Measurements from ENCODE around the gene CLCF1.

CLCF1 gene

DNA sequence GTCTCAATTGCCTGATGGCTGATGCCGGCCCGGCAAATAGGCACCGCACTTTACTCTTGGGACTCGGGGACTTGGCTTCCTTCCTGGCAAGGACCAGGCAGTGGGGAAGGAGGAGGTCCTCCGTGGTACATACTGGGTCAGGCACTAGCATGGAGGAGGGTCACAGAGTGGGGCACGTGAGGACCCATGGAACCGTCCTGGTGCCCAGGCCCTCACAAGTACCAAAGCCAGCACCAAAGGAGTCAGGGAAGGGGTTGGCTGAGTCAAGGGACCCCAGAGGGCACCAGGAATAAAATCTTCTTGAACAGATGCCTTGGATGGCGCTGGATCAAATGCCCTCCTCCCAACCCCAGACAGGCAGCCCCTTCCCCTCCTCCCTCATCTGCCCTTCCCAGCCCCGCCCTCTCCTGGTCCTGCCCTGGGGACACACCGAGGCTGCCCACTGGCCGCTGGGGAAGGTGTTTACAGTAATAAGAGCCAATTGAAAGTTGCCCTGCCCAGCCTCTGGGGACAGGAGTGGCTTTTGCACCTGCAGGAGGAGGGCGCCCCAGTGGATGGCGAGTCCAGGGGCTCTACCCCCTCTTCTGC is 36.5 kb upstream of the CLCF1 start:
- Histone ChIP-seq H3K27ac (peak overlapping the region in 15 of 21 experiments; percentile 6 to 99 (median 73)), H3K4me3 (peak overlapping the region in 1 of 7 experiments; percentile 16)

- H3K27ac ChIP-seq, result peak overlapping the region in 15 of 21 experiments; percentile 6 to 99 (median 73)
- peak overlapping the region in 2 of 7 experiments; percentile 12 to 16 for H3K4me3 ChIP-seq
Observed at GRCh38 chr11:67409261-67409666, 35.9 kb upstream of the CLCF1 start.

DNA sequence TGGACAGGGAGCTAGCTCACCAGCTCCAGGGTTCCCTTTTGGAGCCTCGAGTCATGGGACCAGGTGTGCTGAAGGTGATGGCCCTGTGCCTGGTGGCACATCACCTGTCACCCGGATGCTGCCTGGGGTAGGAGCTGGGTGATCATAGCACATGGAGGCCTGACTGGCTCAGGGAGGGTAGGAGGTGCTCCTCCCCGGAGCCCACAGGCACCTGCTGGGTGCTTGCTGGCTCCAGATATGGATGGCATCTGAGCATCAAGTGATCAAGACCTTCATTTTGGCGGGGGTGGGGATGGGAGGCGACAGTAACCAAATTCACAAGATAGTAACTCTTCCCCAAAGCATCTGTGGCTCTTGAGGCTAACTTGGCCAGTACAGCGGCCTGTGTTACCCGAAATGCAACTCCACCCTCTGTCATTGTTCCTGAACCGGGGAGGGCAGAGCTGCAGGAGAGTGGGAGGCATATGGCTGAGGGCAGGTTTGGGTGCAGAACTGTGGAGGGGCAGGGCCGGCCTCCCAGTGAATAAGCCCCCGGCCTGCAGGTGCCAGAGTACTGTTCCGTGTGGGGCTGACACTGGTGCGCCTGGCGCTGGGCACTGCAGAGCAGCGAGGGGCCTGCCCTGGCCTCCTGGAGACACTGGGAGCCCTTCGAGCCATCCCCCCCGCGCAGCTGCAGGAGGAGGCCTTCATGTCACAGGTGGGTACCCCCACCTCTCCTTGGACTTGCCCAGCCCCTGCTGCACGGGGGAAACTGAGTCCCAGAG is 35.2 kb upstream of the CLCF1 start:
- Histone ChIP-seq H3K4me3 (peak overlapping the region in 2 of 7 experiments; percentile 10 to 12), H3K27ac (peak overlapping the region in 15 of 21 experiments; percentile 6 to 99 (median 73))

GRCh38 chr11:67407688-67408163 is 34.3 kb upstream of the CLCF1 start:
- peak overlapping the region in 13 of 21 experiments; percentile 48 to 99 (median 77) for H3K27ac ChIP-seq
- H3K4me3 ChIP-seq, result peak overlapping the region in 1 of 7 experiments; percentile 5

- peak overlapping the region in 14 of 21 experiments; percentile 46 to 99 (median 75) for H3K27ac ChIP-seq
- H3K4me3 ChIP-seq, result peak overlapping the region in 1 of 7 experiments; percentile 5
Observed at GRCh38 chr11:67406969-67407687, 33.7 kb upstream of the CLCF1 start.

- no peak overlapping the region for H3K4me3 ChIP-seq
Observed at GRCh38 chr11:67406420-67406968, 33.1 kb upstream of the CLCF1 start.

GRCh38 chr11:67405688-67406339 is 32.4 kb upstream of the CLCF1 start:
- Histone ChIP-seq H3K4me3 (peak overlapping the region in 2 of 7 experiments; percentile 40 to 44), H3K27ac (peak overlapping the region in 12 of 21 experiments; percentile 13 to 99 (median 96))

More at GRCh38 chr11:67406420-67406968, 33.1 kb upstream of the CLCF1 start:
- H3K27ac ChIP-seq, result peak overlapping the region in 14 of 21 experiments; percentile 33 to 99 (median 75)

DNA sequence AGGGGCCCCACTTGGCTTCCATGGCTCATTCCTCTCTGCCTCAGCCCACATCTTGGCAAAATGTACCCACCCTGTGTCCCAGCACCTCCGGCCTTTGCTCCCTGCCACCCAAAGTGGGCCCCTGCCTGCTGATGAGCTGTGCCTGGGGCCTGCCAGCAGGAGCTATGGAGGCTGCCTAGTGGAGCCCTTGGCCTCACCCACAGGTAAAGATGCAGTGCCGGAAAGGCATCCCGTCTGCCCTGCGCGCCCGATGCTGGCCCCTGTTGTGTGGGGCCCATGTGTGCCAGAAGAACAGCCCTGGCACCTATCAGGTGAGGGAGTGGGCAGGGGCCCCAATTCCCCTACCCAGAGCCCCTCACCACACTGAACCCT is 31.8 kb upstream of the CLCF1 start:
- H3K4me3 ChIP-seq, result peak overlapping the region; percentile 22 to 48 (median 39)
- peak overlapping the region in 13 of 21 experiments; percentile 44 to 99 (median 95) for H3K27ac ChIP-seq

DNA sequence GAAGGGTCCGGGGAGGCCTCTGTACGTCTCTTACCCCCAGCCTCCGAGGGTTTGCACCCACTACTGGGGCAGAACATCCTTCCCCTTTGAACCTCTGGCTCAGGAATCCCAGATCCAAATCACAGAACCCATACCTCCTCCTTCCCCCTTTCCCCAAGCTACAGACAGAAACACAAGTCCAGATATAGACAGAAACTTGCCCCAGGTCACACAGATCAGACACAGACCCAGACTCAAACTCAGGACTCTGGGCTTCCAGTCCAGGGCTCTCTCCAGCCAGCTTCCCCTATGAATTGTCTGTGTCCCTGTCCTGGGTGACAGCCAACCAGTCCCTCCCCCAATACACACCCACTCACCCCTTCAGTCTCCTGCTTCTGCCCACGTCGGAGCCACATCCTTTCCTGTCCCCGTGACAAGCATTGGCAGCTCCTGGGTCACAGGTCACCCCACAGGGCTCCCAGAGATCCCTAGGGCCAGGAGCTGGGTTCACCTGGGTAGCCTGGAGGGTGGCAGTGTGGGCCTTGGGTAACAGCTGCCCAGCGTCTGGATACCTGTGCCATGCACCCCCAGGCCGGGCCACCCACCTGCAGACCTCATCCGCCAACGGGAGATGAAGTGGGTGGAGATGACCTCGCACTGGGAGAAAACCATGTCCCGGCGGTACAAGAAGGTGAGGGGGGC is 31.3 kb upstream of the CLCF1 start:
- H3K27ac ChIP-seq, result peak overlapping the region in 19 of 21 experiments; percentile 8 to 99 (median 82)
- peak overlapping the region; percentile 22 to 48 (median 39) for H3K4me3 ChIP-seq

DNA sequence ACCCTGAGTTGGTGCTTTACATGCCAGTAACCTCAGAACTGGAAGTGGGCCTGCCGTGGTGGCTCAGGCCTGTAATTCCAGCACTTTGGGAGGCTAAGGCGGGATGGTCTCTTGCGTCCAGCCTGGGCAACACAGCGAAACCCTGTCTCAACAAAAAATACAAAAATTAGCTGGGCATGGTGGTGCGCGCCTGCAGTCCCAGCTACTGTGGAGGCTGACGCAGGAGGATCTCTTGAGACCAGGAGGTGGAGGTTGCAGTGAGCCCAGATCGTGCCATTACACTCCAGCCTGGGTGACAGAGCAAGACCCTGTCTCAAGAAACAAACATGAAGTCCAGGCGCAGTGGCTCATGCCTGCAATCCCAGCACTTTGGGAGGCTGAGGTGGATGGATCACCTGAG is 29.7 kb upstream of the CLCF1 start:
- Histone ChIP-seq H3K27ac (peak overlapping the region in 16 of 21 experiments; percentile 49 to 99 (median 95)), H3K4me3 (peak overlapping the region in 4 of 7 experiments; percentile 39 to 48 (median 42))

- Histone ChIP-seq H3K4me3 (peak overlapping the region; percentile 9 to 94 (median 78)), H3K27ac (peak overlapping the region in 20 of 21 experiments; percentile 73 to 99 (median 95))
Observed at GRCh38 chr11:67402192-67402839, 28.9 kb upstream of the CLCF1 start.

GRCh38 chr11:67401495-67402191 is 28.2 kb upstream of the CLCF1 start, which contains the start of gene PPP1CA:
PPP1CA (minus strand) TSS chr11:67401858; CDS start chr11:67401782, 76 bp downstream.
- Histone ChIP-seq H3K27ac (peak within 1 kb of the TSS; percentile 50 to 99 (median 96)), H3K4me3 (peak within 1 kb of the TSS; percentile 78 to 97 (median 89))

DNA sequence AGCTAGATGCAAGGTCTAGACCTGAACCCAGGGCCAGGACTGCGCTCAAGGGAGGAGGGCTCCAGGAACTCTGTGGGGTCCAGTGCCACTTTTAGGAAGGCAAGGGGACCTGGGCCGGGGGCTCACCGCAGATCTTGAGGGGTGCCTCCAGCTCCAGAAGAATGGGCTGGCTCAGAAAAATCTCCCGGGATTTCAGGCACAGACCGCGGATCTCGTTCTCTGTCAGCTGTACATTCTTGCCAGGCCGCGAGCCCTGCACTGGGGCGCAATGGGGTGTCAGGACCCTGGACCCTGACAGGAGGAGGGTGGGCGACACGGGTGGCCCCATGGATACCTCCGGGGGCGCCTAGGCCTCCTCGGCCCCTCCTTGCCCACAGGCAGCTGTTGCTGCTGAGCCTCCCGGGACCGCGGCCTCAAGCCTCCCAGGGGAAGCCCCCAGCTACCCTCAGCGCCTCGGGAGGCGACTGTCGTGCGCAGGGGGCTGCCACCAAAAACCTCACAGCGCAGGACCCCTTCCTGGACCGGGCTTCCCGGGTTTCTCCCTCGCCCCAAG is 27.6 kb upstream of the CLCF1 start:
- peak overlapping the region; percentile 50 to 99 (median 96) for H3K27ac ChIP-seq
- peak overlapping the region; percentile 78 to 97 (median 89) for H3K4me3 ChIP-seq

DNA sequence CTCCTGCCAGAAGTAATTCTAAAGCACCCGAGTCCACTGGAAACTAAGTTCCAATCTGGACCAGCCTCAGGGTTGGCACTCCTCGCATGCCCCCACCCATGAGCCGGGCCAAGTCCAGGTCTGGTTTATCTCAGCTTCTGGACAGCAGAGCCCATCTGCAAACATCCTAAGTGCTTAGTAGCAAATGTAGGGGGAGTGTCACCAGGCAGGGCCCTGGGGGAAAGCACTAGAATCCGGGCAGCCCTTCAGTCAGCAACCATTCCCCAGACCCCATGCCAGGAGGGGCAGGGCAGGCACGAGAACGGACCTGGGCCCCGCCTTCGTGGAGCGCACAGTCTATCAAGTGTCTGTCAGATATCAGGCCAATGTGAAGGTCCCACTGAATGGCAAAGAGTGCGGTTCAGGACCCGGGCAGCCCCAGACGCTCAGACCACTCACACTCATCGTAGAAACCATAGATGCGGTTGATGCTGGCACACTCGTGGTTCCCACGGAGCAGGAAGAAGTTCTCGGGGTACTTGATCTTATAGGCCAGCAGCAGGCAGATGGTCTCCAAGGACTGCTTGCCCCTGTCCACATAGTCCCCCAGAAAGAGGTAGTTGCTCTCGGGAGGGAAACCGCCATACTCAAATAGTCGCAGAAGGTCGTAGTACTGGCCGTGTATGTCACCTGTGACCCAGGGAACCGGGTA is 27.0 kb upstream of the CLCF1 start:
- Histone ChIP-seq H3K4me3 (peak overlapping the region; percentile 78 to 97 (median 89)), H3K27ac (peak overlapping the region in 20 of 21 experiments; percentile 85 to 99 (median 96))

DNA sequence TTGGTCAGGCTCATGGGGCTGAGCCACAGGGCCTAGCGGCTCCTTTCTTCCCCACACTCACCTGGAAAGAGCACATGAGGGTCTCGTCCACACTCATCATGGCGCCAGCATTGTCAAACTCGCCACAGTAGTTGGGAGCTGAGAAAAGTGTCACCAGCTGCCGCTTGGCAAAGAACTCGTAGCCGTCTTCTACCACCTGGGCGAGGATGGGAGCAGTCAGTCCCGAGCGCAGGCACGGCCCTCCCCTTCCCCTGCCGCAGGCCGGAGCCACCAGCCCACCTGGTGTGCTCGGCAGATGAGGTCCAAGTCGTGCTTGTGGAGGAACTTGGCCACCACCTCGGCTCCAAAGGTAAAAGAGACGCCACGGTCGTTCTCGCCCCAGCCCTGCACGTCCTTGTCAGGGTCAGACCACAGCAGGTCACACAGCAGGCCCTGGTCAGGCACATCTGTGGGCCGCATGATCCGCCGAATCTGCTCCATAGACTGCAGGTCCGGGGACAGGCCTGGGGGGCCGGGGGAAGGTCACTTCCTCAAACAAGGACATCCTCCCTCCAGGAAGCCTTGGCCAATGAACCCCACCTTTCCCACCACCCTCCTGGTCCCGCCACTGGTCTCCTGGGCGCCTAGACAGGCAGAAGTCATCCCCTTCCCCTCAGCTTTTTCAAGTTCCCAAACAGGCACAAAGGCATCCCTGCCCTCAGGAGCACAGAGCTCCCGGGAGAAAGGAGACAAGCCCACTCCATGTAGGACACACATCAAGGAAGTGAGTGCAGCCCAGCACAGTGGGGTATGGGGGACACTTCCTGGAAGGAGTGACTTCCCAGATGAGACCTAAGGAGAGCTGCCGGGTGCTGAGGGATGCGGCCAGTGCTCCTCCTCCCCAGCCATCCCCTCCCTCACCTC is 25.5 kb upstream of the CLCF1 start:
- Histone ChIP-seq H3K27ac (peak overlapping the region in 2 of 21 experiments; percentile 6 to 35), H3K4me3 (no peak overlapping the region)

Measured in skin epidermis (tissue), 12 donors.